B cell (primary cell): Measurements from ENCODE around the gene LDLRAD3. TPM values are rescaled to one million over a fixed set of nuclear protein-coding genes. Genes with fewer than 3 reads are reported as not detected.

Experiments used
- ATAC-seq: fragments of 200-7000 bp; cut with Tn5 transposase; one replicate; pipeline ENCODE4 v1.10.0; 2021; ENCODE audit warnings: low read depth, mild to moderate bottlenecking, moderate number of reproducible peaks, moderate library complexity
- CTCF ChIA-PET: fragments of 350-600 bp; sonication (Branson Sonifier 250); formaldehyde crosslinking; loops from one replicate; lab custom pipeline; 2021; ENCODE audit warnings: antibody characterized with exemption, inconsistent platforms; lab: Charles Lee
- POLR2A ChIA-PET: fragments of 350-600 bp; sonication (Branson Sonifier 250); formaldehyde crosslinking; loops from one replicate; lab custom pipeline; 2021; ENCODE audit warnings: antibody characterized with exemption; lab: Charles Lee
- DNase-seq: peaks from one replicate; pipeline ENCODE4 v3.0.0; 2013
- H2AFZ ChIP-seq: 2 replicates; pipeline ENCODE4 v1.6.1; 2012; ENCODE audit warnings: mild to moderate bottlenecking, low read depth, low read length; ENCODE audit not compliant: insufficient read depth, poor library complexity, severe bottlenecking
- H3K27ac ChIP-seq, 2 donors: 1 replicate in 1 of 2; 2 replicates in 1 of 2; pipeline ENCODE4 v1.5.1; 2012 to 2013; ENCODE audit warnings: low read length in 2 of 2, mild to moderate bottlenecking in 2 of 2, moderate library complexity in 1 of 2
- H3K27me3 ChIP-seq, 4 experiments: fragments of 200-600 bp in 1 of 4; sonication (generic) in 1 of 4; replicated peaks in 1 of 4; 1 replicate in 2 of 4; 2 replicates in 2 of 4; pipeline versions ENCODE4 v1.6.1 to v1.7.0; 2013 to 2016; ENCODE audit warnings: low read length in 3 of 4, mild to moderate bottlenecking in 2 of 4, mixed read lengths in 1 of 4, moderate library complexity in 1 of 4; ENCODE audit not compliant: insufficient read depth in 4 of 4, control insufficient read depth in 3 of 4; ENCODE audit errors: control extremely low read depth in 1 of 4
- H3K36me3 ChIP-seq, 2 experiments: replicated peaks in 1 of 2; 1 replicate in 1 of 2; 2 replicates in 1 of 2; pipeline versions ENCODE4 v1.6.1 to v1.7.1; 2013; ENCODE audit warnings: low read length in 1 of 2; ENCODE audit not compliant: insufficient read depth in 2 of 2, control insufficient read depth in 1 of 2; ENCODE audit errors: control extremely low read depth in 1 of 2, extremely low read depth in 1 of 2
- H3K4me1 ChIP-seq, 2 donors: fragments of 200-600 bp in 1 of 2; sonication (generic) in 1 of 2; 1 replicate in 1 of 2; 2 replicates in 1 of 2; pipeline versions ENCODE4 v1.5.1 to v1.6.1; 2013 to 2017; ENCODE audit warnings: low read length in 2 of 2; ENCODE audit not compliant: control insufficient read depth in 2 of 2, insufficient read depth in 2 of 2
- H3K4me2 ChIP-seq: replicated peaks from 2 replicates; pipeline ENCODE3; 2012; ENCODE audit warnings: mild to moderate bottlenecking, low read depth, low read length; ENCODE audit not compliant: poor library complexity, severe bottlenecking
- H3K4me3 ChIP-seq, 5 experiments: fragments of 200-600 bp in 1 of 5; sonication (generic) in 1 of 5; 1 replicate in 3 of 5; 2 replicates in 2 of 5; pipeline versions ENCODE4 v1.5.1 to v1.7.0; 2011 to 2016; ENCODE audit warnings: low read length in 4 of 5, mild to moderate bottlenecking in 4 of 5, low read depth in 2 of 5, control low read depth in 1 of 5, moderate library complexity in 1 of 5; ENCODE audit not compliant: insufficient read depth in 1 of 5; ENCODE audit errors: control extremely low read depth in 1 of 5, extremely low read depth in 1 of 5
- H3K79me2 ChIP-seq: fragments of 200-600 bp; sonication (generic); one replicate; pipeline ENCODE4 v1.6.0; 2016; ENCODE audit warnings: low read length; ENCODE audit not compliant: control insufficient read depth, insufficient read depth
- H3K9ac ChIP-seq: fragments of 200-600 bp; sonication (generic); 2 replicates; pipeline ENCODE4 v1.6.1; 2017; ENCODE audit warnings: mild to moderate bottlenecking, low read length, moderate library complexity
- H3K9me3 ChIP-seq, 3 donors: one replicate each; pipeline versions ENCODE4 v1.6.1 to v1.7.1; 2013; ENCODE audit warnings: low read length in 2 of 3; ENCODE audit not compliant: control insufficient read depth in 2 of 3, insufficient read depth in 1 of 3; ENCODE audit errors: control extremely low read depth in 1 of 3
- H4K20me1 ChIP-seq: 2 replicates; pipeline ENCODE4 v1.6.0; 2012; ENCODE audit warnings: mild to moderate bottlenecking, low read length; ENCODE audit not compliant: insufficient read depth, control insufficient read depth, poor library complexity, severe bottlenecking
- H3K27ac Mint-ChIP-seq: one replicate; pipeline ENCODE4 v1.8.0; 2021; ENCODE audit warnings: mixed read lengths
- H3K27me3 Mint-ChIP-seq: one replicate; pipeline ENCODE4 v1.8.0; 2021; ENCODE audit warnings: mixed read lengths
- H3K4me1 Mint-ChIP-seq: one replicate; pipeline ENCODE4 v1.8.0; 2021; ENCODE audit warnings: mixed read lengths
- H3K4me3 Mint-ChIP-seq: one replicate; pipeline ENCODE4 v1.8.0; 2021; ENCODE audit warnings: mixed read lengths
- H3K9me3 Mint-ChIP-seq: one replicate; pipeline ENCODE4 v1.8.0; 2022; ENCODE audit warnings: mixed read lengths; ENCODE audit not compliant: insufficient read depth
- EZH2 ChIP-seq: IDR thresholded peaks from 2 replicates; pipeline ENCODE4 v1.6.1; 2012; ENCODE audit warnings: borderline replicate concordance, low read depth, mild to moderate bottlenecking, moderate library complexity, low read length; ENCODE audit not compliant: insufficient read depth, poor library complexity, severe bottlenecking
- WGBS: methylation state at CpG from one replicate; pipeline ENCODE4 v1.1.5; 2013; ENCODE audit warnings: missing lambda C conversion rate; ENCODE audit not compliant: insufficient coverage; 5-methylcytosine and 5-hydroxymethylcytosine counted together
- intact Hi-C: fragments of 100-400 bp; cut with micrococcal nuclease; formaldehyde crosslinking; loops from one replicate; pipeline ENCODE4 v1.10.0; 2022
- polyA plus RNA-seq: library from polyadenylated mRNA; depleted of rRNA; stranded (reverse); fragments of >200 nt; gene quantifications from 2 replicates; pipeline ENCODE4 v1.2.3, GENCODE V29; 2012
- total RNA-seq, 2 donors: library from RNA; stranded (reverse); fragments of 120-200 nt in 1 of 2; gene quantifications; 1 replicate in 1 of 2; 2 replicates in 1 of 2; pipeline versions ENCODE4 v1.2.3 to v1.2.4, GENCODE V29; 2013 to 2022
- TF ChIP-seq, protein P1 (sequence below): fragments of 200-600 bp; IDR thresholded peaks from one replicate; pipeline ENCODE4 v1.8.0; 2022; ENCODE audit warnings: antibody characterized with exemption, mild to moderate bottlenecking

LDLRAD3 gene
- total and polyA plus RNA-seq, 2 donors (not counting 1 experiment from before 2014, with no cell fraction given) = 0.01 TPM; not detected in 1

GRCh38 chr11:36038541-36038940 lies 94.7 kb downstream of the LDLRAD3 start:
- Mint-ChIP-seq H3K9me3 (no peaks in the 10 kb centered on the region), H3K27ac (no peak overlapping the region), H3K4me3 (no peak overlapping the region), H3K27me3 (peaks cover 18% of the 10 kb centered on the region), H3K4me1 (no peaks in the 10 kb centered on the region)
- Histone ChIP-seq H3K36me3 (no peaks in the 10 kb centered on the region), H3K27me3 (peaks cover 0 to 3% (median 0%) of the 10 kb centered on the region in 4 experiments), H3K27ac (no peak overlapping the region), H3K9ac (no peak overlapping the region), H3K79me2 (no peaks in the 10 kb centered on the region), H3K4me1 (no peaks in the 10 kb centered on the region), H3K4me3 (no peak overlapping the region), H3K4me2 (no peak overlapping the region), H4K20me1 (no peaks in the 10 kb centered on the region), H2AFZ (no peak overlapping the region), H3K9me3 (no peaks in the 10 kb centered on the region)
- ChIA-PET CTCF (no interaction called here), POLR2A (no interaction called here)
- TF ChIP-seq, protein P1, sequence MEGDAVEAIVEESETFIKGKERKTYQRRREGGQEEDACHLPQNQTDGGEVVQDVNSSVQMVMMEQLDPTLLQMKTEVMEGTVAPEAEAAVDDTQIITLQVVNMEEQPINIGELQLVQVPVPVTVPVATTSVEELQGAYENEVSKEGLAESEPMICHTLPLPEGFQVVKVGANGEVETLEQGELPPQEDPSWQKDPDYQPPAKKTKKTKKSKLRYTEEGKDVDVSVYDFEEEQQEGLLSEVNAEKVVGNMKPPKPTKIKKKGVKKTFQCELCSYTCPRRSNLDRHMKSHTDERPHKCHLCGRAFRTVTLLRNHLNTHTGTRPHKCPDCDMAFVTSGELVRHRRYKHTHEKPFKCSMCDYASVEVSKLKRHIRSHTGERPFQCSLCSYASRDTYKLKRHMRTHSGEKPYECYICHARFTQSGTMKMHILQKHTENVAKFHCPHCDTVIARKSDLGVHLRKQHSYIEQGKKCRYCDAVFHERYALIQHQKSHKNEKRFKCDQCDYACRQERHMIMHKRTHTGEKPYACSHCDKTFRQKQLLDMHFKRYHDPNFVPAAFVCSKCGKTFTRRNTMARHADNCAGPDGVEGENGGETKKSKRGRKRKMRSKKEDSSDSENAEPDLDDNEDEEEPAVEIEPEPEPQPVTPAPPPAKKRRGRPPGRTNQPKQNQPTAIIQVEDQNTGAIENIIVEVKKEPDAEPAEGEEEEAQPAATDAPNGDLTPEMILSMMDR = no peak
- TF ChIP-seq EZH2 = no peak
- no CpG with 5 or more reads among the region's 3 CpGs for WGBS
- DNase-seq (no peak), ATAC-seq (no peak)
- intact Hi-C loops = no loop called here

DNA sequence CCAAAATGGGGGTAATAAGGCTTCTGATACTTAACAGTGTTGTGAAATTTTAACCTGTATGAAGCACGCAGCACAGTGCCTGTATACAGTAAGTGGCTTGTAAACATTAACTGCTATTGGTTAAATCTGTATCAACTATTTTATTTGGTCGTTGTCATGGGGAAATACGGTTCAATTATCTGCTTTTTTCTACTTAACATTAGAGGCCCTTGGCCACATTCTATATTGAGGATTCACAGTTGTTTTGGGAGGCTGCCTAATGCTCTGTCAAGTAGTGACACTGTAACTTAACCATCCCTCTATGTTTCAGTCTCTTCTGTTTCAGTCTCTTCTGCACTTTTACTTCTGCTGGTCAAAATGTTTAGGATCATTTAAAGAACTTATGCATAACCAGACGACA lies 95.6 kb downstream of the LDLRAD3 start:
- H2AFZ ChIP-seq = no peak overlapping the region
- intact Hi-C loops = no loop called here
- no peaks in the 10 kb centered on the region for H3K4me1 ChIP-seq
- no peak overlapping the region for H3K4me2 ChIP-seq
- no peak overlapping the region for H3K9ac ChIP-seq
- TF ChIP-seq, protein P1 = no peak
- no peak for TF ChIP-seq EZH2
- WGBS = 78% methylated on average over 1 of the region's 4 CpGs
- no peaks in the 10 kb centered on the region for H3K36me3 ChIP-seq
- no peak overlapping the region for H3K4me3 ChIP-seq
- Mint-ChIP-seq H3K27me3 (peaks cover 15% of the 10 kb centered on the region), H3K4me3 (no peak overlapping the region), H3K4me1 (no peaks in the 10 kb centered on the region), H3K27ac (no peak overlapping the region), H3K9me3 (no peaks in the 10 kb centered on the region)
- ChIA-PET POLR2A (no interaction called here), CTCF (no interaction called here)
- H3K27me3 ChIP-seq = peaks cover 0 to 3% (median 0%) of the 10 kb centered on the region in 4 experiments
- no peak overlapping the region for H3K27ac ChIP-seq
- no peaks in the 10 kb centered on the region for H3K9me3 ChIP-seq
- no peaks in the 10 kb centered on the region for H4K20me1 ChIP-seq
- ATAC-seq = no peak
- no peaks in the 10 kb centered on the region for H3K79me2 ChIP-seq
- no peak for DNase-seq
